Stimulated activated naive CD8-positive, alpha-beta T cell treated with anti-CD3 and anti-CD28 coated beads, Interleukin-15, Interleukin-2, amounts not matched to agents 100 U/mL and 50 U/mL, for 24 hours (primary cell): ENCODE data around the gene VANGL1.
A peak's percentile ranks its signal among the peaks of the same experiment; 100 is the strongest.

Experiments
- ATAC-seq: fragments of 150-1000 bp; cut with Tn5 transposase; one replicate; pipeline ENCODE4 v1.10.0; 2021
- DNase-seq: peaks from one replicate; pipeline ENCODE4 v3.0.0; 2021

Gene VANGL1

GRCh38 chr1:115705085-115705951, 63.5 kb downstream of the VANGL1 start:
- DNase-seq: no peak
- ATAC-seq: no peak

- DNase-seq (no peak), ATAC-seq (no peak)
These were observed 64.2 kb downstream of the VANGL1 start for GRCh38 chr1:115705963-115706362.

GRCh38 chr1:115706587-115707425, 65.0 kb downstream of the VANGL1 start:
- ATAC-seq (no peak), DNase-seq (no peak)

- ATAC-seq (no peak), DNase-seq (no peak)
These were observed 69.3 kb downstream of the VANGL1 start for GRCh38 chr1:115710859-115711624.

- no peak for DNase-seq
These were observed 71.3 kb downstream of the VANGL1 start for GRCh38 chr1:115712911-115713609.

GRCh38 chr1:115713906-115714305, 72.1 kb downstream of the VANGL1 start:
- no peak for DNase-seq
- no peak for ATAC-seq

More at GRCh38 chr1:115712911-115713609, 71.3 kb downstream of the VANGL1 start:
- peak; percentile 21 for ATAC-seq

GRCh38 chr1:115714572-115715141, 72.9 kb downstream of the VANGL1 start:
- ATAC-seq (no peak), DNase-seq (no peak)

- peak; percentile 30 for DNase-seq
- no peak for ATAC-seq
These were observed 75.8 kb downstream of the VANGL1 start for GRCh38 chr1:115717541-115717940.

GRCh38 chr1:115718011-115718754, 76.4 kb downstream of the VANGL1 start:
- DNase-seq: no peak
- ATAC-seq: no peak

- no peak for ATAC-seq
- DNase-seq: no peak
These were observed 77.5 kb downstream of the VANGL1 start for GRCh38 chr1:115719285-115719684.

GRCh38 chr1:115722221-115722620, 80.5 kb downstream of the VANGL1 start:
- ATAC-seq (no peak), DNase-seq (no peak)

GRCh38 chr1:115723756-115724155, 82.0 kb downstream of the VANGL1 start:
- no peak for DNase-seq

GRCh38 chr1:115725600-115725999, 83.8 kb downstream of the VANGL1 start:
- DNase-seq: no peak
- ATAC-seq: no peak

More at GRCh38 chr1:115723756-115724155, 82.0 kb downstream of the VANGL1 start:
- ATAC-seq: no peak

- ATAC-seq (no peak), DNase-seq (no peak)
These were observed 84.4 kb downstream of the VANGL1 start for GRCh38 chr1:115726161-115726560.

GRCh38 chr1:115726570-115726969, 84.8 kb downstream of the VANGL1 start:
- DNase-seq: no peak
- no peak for ATAC-seq

GRCh38 chr1:115727706-115728249, 86.0 kb downstream of the VANGL1 start:
- ATAC-seq (no peak), DNase-seq (no peak)

GRCh38 chr1:115728341-115728740, 86.6 kb downstream of the VANGL1 start:
- no peak for DNase-seq
- ATAC-seq: no peak

GRCh38 chr1:115729756-115730155, 88.0 kb downstream of the VANGL1 start:
- DNase-seq: no peak
- no peak for ATAC-seq

GRCh38 chr1:115732316-115732715, 90.5 kb downstream of the VANGL1 start:
- DNase-seq (no peak), ATAC-seq (no peak)

- no peak for ATAC-seq
- no peak for DNase-seq
These were observed 99.0 kb downstream of the VANGL1 start for GRCh38 chr1:115740811-115741210.
